ENCODE measurements around the gene PRRG4.

DNA sequence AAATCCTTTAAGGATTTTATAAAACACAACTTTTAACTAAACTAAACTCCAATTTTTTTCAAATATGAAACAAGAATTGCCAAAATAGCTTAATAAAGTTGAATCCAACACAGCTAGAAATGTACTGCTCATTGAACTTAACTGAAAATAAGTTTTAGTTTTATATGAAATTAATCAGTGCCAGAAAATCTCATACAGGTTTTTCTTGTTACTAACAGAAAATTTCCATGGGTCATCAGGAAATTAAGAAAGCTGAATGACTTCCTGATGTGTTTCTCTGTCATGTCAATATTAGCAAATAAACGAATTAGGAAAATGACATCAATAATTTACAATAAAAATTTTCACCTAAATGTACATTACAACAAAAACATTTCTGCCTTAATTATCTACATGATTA, 38.8 kb upstream of the PRRG4 start:
- no peak for TF ChIP-seq CTCF (IDR thresholded peaks at IDR 0.05; ENCODE audit: insufficient read depth, low read length)
- TF ChIP-seq GABPA (IDR thresholded peaks at IDR 0.05; ENCODE audit: low read depth), result no peak
- TF ChIP-seq SPI1 (IDR thresholded peaks at IDR 0.05; ENCODE audit: borderline replicate concordance, low read depth), result no peak
- no peak for TF ChIP-seq POLR2AphosphoS5 (IDR thresholded peaks at IDR 0.05; ENCODE audit: low read depth)
- TF ChIP-seq, protein P1, sequence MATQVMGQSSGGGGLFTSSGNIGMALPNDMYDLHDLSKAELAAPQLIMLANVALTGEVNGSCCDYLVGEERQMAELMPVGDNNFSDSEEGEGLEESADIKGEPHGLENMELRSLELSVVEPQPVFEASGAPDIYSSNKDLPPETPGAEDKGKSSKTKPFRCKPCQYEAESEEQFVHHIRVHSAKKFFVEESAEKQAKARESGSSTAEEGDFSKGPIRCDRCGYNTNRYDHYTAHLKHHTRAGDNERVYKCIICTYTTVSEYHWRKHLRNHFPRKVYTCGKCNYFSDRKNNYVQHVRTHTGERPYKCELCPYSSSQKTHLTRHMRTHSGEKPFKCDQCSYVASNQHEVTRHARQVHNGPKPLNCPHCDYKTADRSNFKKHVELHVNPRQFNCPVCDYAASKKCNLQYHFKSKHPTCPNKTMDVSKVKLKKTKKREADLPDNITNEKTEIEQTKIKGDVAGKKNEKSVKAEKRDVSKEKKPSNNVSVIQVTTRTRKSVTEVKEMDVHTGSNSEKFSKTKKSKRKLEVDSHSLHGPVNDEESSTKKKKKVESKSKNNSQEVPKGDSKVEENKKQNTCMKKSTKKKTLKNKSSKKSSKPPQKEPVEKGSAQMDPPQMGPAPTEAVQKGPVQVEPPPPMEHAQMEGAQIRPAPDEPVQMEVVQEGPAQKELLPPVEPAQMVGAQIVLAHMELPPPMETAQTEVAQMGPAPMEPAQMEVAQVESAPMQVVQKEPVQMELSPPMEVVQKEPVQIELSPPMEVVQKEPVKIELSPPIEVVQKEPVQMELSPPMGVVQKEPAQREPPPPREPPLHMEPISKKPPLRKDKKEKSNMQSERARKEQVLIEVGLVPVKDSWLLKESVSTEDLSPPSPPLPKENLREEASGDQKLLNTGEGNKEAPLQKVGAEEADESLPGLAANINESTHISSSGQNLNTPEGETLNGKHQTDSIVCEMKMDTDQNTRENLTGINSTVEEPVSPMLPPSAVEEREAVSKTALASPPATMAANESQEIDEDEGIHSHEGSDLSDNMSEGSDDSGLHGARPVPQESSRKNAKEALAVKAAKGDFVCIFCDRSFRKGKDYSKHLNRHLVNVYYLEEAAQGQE (IDR thresholded peaks at IDR 0.05; ENCODE audit: insufficient replicate concordance, low read depth), result no peak

Data from HL-60 (cell line).